ENCODE data around the gene PUS7.
A peak's percentile ranks its signal among the peaks of the same experiment; 100 is the strongest.
"Not testable (repeated sequence)": the region's sequence is repeated elsewhere in the genome, so short reads cannot be mapped to it uniquely, and the experiment has no call there.

PUS7 gene

GRCh38 chr7:105497016-105497415, 25.1 kb downstream of the PUS7 start:
- no peak for DNase-seq (ENCODE audit: low spot score)

- no peak for DNase-seq (ENCODE audit: low spot score)
Observed at GRCh38 chr7:105496521-105496920, 25.6 kb downstream of the PUS7 start.

- DNase-seq (ENCODE audit: low spot score), result no peak
Observed at GRCh38 chr7:105493923-105494315, 28.2 kb downstream of the PUS7 start.

GRCh38 chr7:105493196-105493922, 28.7 kb downstream of the PUS7 start:
- no peak for DNase-seq (ENCODE audit: low spot score)

- no peak for DNase-seq (ENCODE audit: low spot score)
Observed at GRCh38 chr7:105489409-105489808, 32.7 kb downstream of the PUS7 start.

GRCh38 chr7:105487579-105488571, 34.2 kb downstream of the PUS7 start:
- peak; percentile 54 for DNase-seq (ENCODE audit: low spot score)

GRCh38 chr7:105480931-105481330, 41.1 kb downstream of the PUS7 start:
- no peak for DNase-seq (ENCODE audit: low spot score)

- DNase-seq (ENCODE audit: low spot score), result no peak
Observed at GRCh38 chr7:105478606-105479005, 43.5 kb downstream of the PUS7 start.

- DNase-seq (ENCODE audit: low spot score), result no peak
Observed at GRCh38 chr7:105477908-105478307, 44.2 kb downstream of the PUS7 start.

GRCh38 chr7:105474045-105474444, 48.0 kb downstream of the PUS7 start:
- no peak for DNase-seq (ENCODE audit: low spot score)

GRCh38 chr7:105473163-105473562, 48.9 kb downstream of the PUS7 start:
- DNase-seq (ENCODE audit: low spot score), result no peak

GRCh38 chr7:105470846-105471245, 51.2 kb downstream of the PUS7 start:
- no peak for DNase-seq (ENCODE audit: low spot score)

- no peak for DNase-seq (ENCODE audit: low spot score)
Observed at GRCh38 chr7:105470090-105470489, 52.0 kb downstream of the PUS7 start.

GRCh38 chr7:105462765-105463420, 59.2 kb downstream of the PUS7 start:
- no peak for DNase-seq (ENCODE audit: low spot score)

GRCh38 chr7:105461518-105461917, 60.6 kb downstream of the PUS7 start:
- peak; percentile 15 for DNase-seq (ENCODE audit: low spot score)

- no peak for DNase-seq (ENCODE audit: low spot score)
Observed at GRCh38 chr7:105457619-105458225, 64.3 kb downstream of the PUS7 start.

- DNase-seq (ENCODE audit: low spot score), result no peak
Observed at GRCh38 chr7:105454921-105455320, 67.2 kb downstream of the PUS7 start.

- no peak for DNase-seq (ENCODE audit: low spot score)
Observed at GRCh38 chr7:105454095-105454747, 67.8 kb downstream of the PUS7 start.

GRCh38 chr7:105452085-105452484, 70.0 kb downstream of the PUS7 start:
- no peak for DNase-seq (ENCODE audit: low spot score)

- DNase-seq (ENCODE audit: low spot score), result not testable (repeated sequence)
Observed at GRCh38 chr7:105450870-105451269, 71.2 kb downstream of the PUS7 start.

- DNase-seq (ENCODE audit: low spot score), result no peak
Observed at GRCh38 chr7:105450177-105450861, 71.8 kb downstream of the PUS7 start.

Data from HuH-7 (cell line).